ENCODE results near the gene PA2G4. TPM values are rescaled to one million over a fixed set of nuclear protein-coding genes. Genes with fewer than 3 reads are reported as not detected.
A peak's percentile ranks its signal among the peaks of the same experiment; 100 is the strongest.
"Not testable (repeated sequence)": the region's sequence is repeated elsewhere in the genome, so short reads cannot be mapped to it uniquely, and the experiment has no call there.

Gene PA2G4
- total RNA-seq (10 to 100 TPM; 64.3 to 91.9 (median 71.5) TPM), polyA plus RNA-seq (100 to 1,000 TPM in 1 of 2 donors, 10 to 100 TPM in 1; 79.4 to 148 TPM)
- long read RNA-seq, donor 1, transcript PA2G4-201 (13 exons, 2,577 nt): major isoform, 59 of 107 reads
- long read RNA-seq, donor 1, partial matches to known transcripts: 26 of 107 reads
- long read RNA-seq, donor 1, other reads (novel, unspliced or antisense): 21 of 107 reads
- long read RNA-seq, donor 2, transcript PA2G4-201 (13 exons, 2,577 nt): major isoform, 48 of 97 reads
- long read RNA-seq, donor 2, partial matches to known transcripts: 26 of 97 reads
- long read RNA-seq, donor 2, other reads (novel, unspliced or antisense): 23 of 97 reads
- long read RNA-seq, donor 3, transcript PA2G4-201 (13 exons, 2,577 nt): major isoform, 73 of 175 reads
- long read RNA-seq, donor 3, partial matches to known transcripts: 89 of 175 reads
- long read RNA-seq, donor 3, other reads (novel, unspliced or antisense): 13 of 175 reads

- peak in 2 of 9 donors; percentile 12 to 15 for TF ChIP-seq CTCF (IDR thresholded peaks at IDR 0.05)
- Histone ChIP-seq H3K36me3 (peaks cover 0 to 36% (median 28%) of the 10 kb centered on the region in 9 donors), H3K4me1 (peaks cover 9 to 30% (median 25%) of the 10 kb centered on the region in 9 donors), H3K9me3 (no peaks in the 10 kb centered on the region), H3K27ac (peak within 1 kb of the TSS; percentile 62 to 93 (median 87)), H3K27me3 (no peaks in the 10 kb centered on the region), H3K4me3 (peak within 1 kb of the TSS; percentile 62 to 97 (median 87))
- intact Hi-C loops (cut with DNase I): loop anchor here in 3 of 10 donors (1.0 to 10.0 kb wide), 4 partner anchors 25 to 109 kb away; partner anchors contain the start of genes RPS26 (in 2 of the 3) and SUOX (in 1 of the 3)
- DNase-seq (peak; percentile 97 to 98), ATAC-seq (peak; percentile 98 to 99 (median 98))
- WGBS, 2 donors: 0 to 1% methylated on average over 60 of the region's 60 CpGs
These were observed at the start of gene PA2G4 for GRCh38 chr12:56104109-56104814. TSS of gene PA2G4 (plus strand) at chr12:56104559. CDS start at chr12:56104738, 179 bp downstream.

GRCh38 chr12:56059964-56060363 is 44.4 kb upstream of the PA2G4 start:
- ATAC-seq, H3K4me1 ChIP-seq, H3K9me3 ChIP-seq, H3K4me3 ChIP-seq, H3K27me3 ChIP-seq, H3K36me3 ChIP-seq, H3K27ac ChIP-seq, DNase-seq: not testable (repeated sequence)
- WGBS, 2 donors: 89 to 92% methylated on average over 8 of the region's 8 CpGs
- intact Hi-C loops (cut with DNase I): loop anchor here in 1 of 10 donors (5.0 kb wide), 1 partner anchor 37 kb away; no protein-coding TSS in a partner anchor

- no peak for ATAC-seq
- Histone ChIP-seq H3K36me3 (no peaks in the 10 kb centered on the region), H3K4me1 (no peaks in the 10 kb centered on the region), H3K27ac (no peak overlapping the region), H3K27me3 (no peaks in the 10 kb centered on the region), H3K4me3 (no peak overlapping the region), H3K9me3 (no peaks in the 10 kb centered on the region)
- intact Hi-C loops (cut with DNase I): no loop called here
- no peak for TF ChIP-seq CTCF (IDR thresholded peaks at IDR 0.05)
- WGBS, 2 donors: 72 to 79% methylated on average over 5 of the region's 5 CpGs
- DNase-seq: no peak
These were observed 42.4 kb upstream of the PA2G4 start for GRCh38 chr12:56061982-56062381.

- no peak for ATAC-seq
These were observed 41.4 kb upstream of the PA2G4 start for GRCh38 chr12:56062996-56063395.

More at GRCh38 chr12:56062996-56063395, 41.4 kb upstream of the PA2G4 start:
- Histone ChIP-seq H3K4me3 (no peak overlapping the region), H3K36me3 (no peaks in the 10 kb centered on the region), H3K4me1 (no peaks in the 10 kb centered on the region), H3K9me3 (no peaks in the 10 kb centered on the region), H3K27me3 (no peaks in the 10 kb centered on the region), H3K27ac (no peak overlapping the region)
- TF ChIP-seq CTCF (IDR thresholded peaks at IDR 0.05): no peak
- intact Hi-C loops (cut with DNase I): no loop called here
- no peak for DNase-seq

All from heart right ventricle (tissue), 16 donors.